ENCODE measurements around the gene F8A2. TPM values are rescaled to one million over a fixed set of nuclear protein-coding genes. Genes with fewer than 3 reads are reported as not detected.
"Not testable (repeated sequence)": the region's sequence is repeated elsewhere in the genome, so short reads cannot be mapped to it uniquely, and the experiment has no call there.

F8A2 gene
- total and polyA plus RNA-seq, 2 experiments from 2014 or later = not detected

GRCh38 chrX:155363712-155364111, 18.2 kb upstream of the F8A2 start:
- H3K79me2 ChIP-seq (ENCODE audit: insufficient read depth); H3K4me3 ChIP-seq; DNase-seq; H3K27ac ChIP-seq; H2AFZ ChIP-seq; H4K20me1 ChIP-seq (ENCODE audit: insufficient read depth); H3K9ac ChIP-seq; H3F3A ChIP-seq (ENCODE audit: insufficient read depth); H3K36me3 ChIP-seq (ENCODE audit: low read depth); H3K4me2 ChIP-seq (ENCODE audit: unreplicated experiment); H3K9me2 ChIP-seq (ENCODE audit: insufficient read depth); H3K27me3 ChIP-seq (replicated peaks; ENCODE audit: insufficient read depth); H3K4me1 ChIP-seq (ENCODE audit: insufficient read depth); in situ Hi-C loops (cut with MboI); H3K9me3 ChIP-seq (ENCODE audit: low read depth): not testable (repeated sequence)
- WGBS, 2 experiments (ENCODE audit: low coverage in 1 of 2, low lambda C conversion rate in 2 of 2, missing lambda C conversion rate in 2 of 2) = no CpG with 5 or more reads among the region's 7 CpGs

GRCh38 chrX:155373777-155374458, 8.0 kb upstream of the F8A2 start:
- H3K36me3 ChIP-seq (ENCODE audit: low read depth); H3K4me2 ChIP-seq (ENCODE audit: unreplicated experiment); DNase-seq; H4K20me1 ChIP-seq (ENCODE audit: insufficient read depth); in situ Hi-C loops (cut with MboI); H3K27me3 ChIP-seq (replicated peaks; ENCODE audit: insufficient read depth); H3K79me2 ChIP-seq (ENCODE audit: insufficient read depth); H2AFZ ChIP-seq; H3K9ac ChIP-seq; H3F3A ChIP-seq (ENCODE audit: insufficient read depth); H3K4me3 ChIP-seq; H3K9me2 ChIP-seq (ENCODE audit: insufficient read depth); H3K4me1 ChIP-seq (ENCODE audit: insufficient read depth); H3K27ac ChIP-seq; H3K9me3 ChIP-seq (ENCODE audit: low read depth): not testable (repeated sequence)
- whole genome bisulfite sequencing, 2 experiments (ENCODE audit: low coverage in 1 of 2, low lambda C conversion rate in 2 of 2, missing lambda C conversion rate in 2 of 2) = no CpG with 5 or more reads among the region's 9 CpGs

GRCh38 chrX:155379802-155380201, 2.1 kb upstream of the F8A2 start:
- H3K4me3 ChIP-seq; H3F3A ChIP-seq (ENCODE audit: insufficient read depth); H4K20me1 ChIP-seq (ENCODE audit: insufficient read depth); H3K9ac ChIP-seq; H3K36me3 ChIP-seq (ENCODE audit: low read depth); H3K9me2 ChIP-seq (ENCODE audit: insufficient read depth); H3K9me3 ChIP-seq (ENCODE audit: low read depth); H3K27me3 ChIP-seq (replicated peaks; ENCODE audit: insufficient read depth); H2AFZ ChIP-seq; in situ Hi-C loops (cut with MboI); H3K27ac ChIP-seq; DNase-seq; H3K79me2 ChIP-seq (ENCODE audit: insufficient read depth); H3K4me1 ChIP-seq (ENCODE audit: insufficient read depth); H3K4me2 ChIP-seq (ENCODE audit: unreplicated experiment): not testable (repeated sequence)
- no CpG with 5 or more reads among the region's 7 CpGs for WGBS, 2 experiments (ENCODE audit: low coverage in 1 of 2, low lambda C conversion rate in 2 of 2, missing lambda C conversion rate in 2 of 2)

GRCh38 chrX:155382529-155382967, 653 bp downstream of the F8A2 start:
- H3F3A ChIP-seq (ENCODE audit: insufficient read depth); H3K9ac ChIP-seq; H3K4me2 ChIP-seq (ENCODE audit: unreplicated experiment); H3K4me3 ChIP-seq; H3K9me3 ChIP-seq (ENCODE audit: low read depth); H3K27me3 ChIP-seq (replicated peaks; ENCODE audit: insufficient read depth); H3K36me3 ChIP-seq (ENCODE audit: low read depth); H3K79me2 ChIP-seq (ENCODE audit: insufficient read depth); H2AFZ ChIP-seq; H4K20me1 ChIP-seq (ENCODE audit: insufficient read depth); DNase-seq; H3K9me2 ChIP-seq (ENCODE audit: insufficient read depth); H3K27ac ChIP-seq; in situ Hi-C loops (cut with MboI); H3K4me1 ChIP-seq (ENCODE audit: insufficient read depth): not testable (repeated sequence)
- WGBS, 2 experiments (ENCODE audit: low coverage in 1 of 2, low lambda C conversion rate in 2 of 2, missing lambda C conversion rate in 2 of 2) = no CpG with 5 or more reads among the region's 64 CpGs

GRCh38 chrX:155389634-155390033, 7.7 kb downstream of the F8A2 start:
- no peak overlapping the region for H3K9ac ChIP-seq
- TF ChIP-seq EZH2 (IDR thresholded peaks at IDR 0.05; ENCODE audit: insufficient read depth, poor library complexity, severe bottlenecking) = no peak
- no peak for TF ChIP-seq EZH2phosphoT487 (IDR thresholded peaks at IDR 0.05; ENCODE audit: insufficient read depth, low read depth)
- no peaks in the 10 kb centered on the region for H3K36me3 ChIP-seq (ENCODE audit: low read depth)
- no peaks in the 10 kb centered on the region for H3K27me3 ChIP-seq (replicated peaks; ENCODE audit: insufficient read depth)
- H3K9me3 ChIP-seq (ENCODE audit: low read depth) = no peaks in the 10 kb centered on the region
- H2AFZ ChIP-seq = no peak overlapping the region
- no peaks in the 10 kb centered on the region for H3K9me2 ChIP-seq (ENCODE audit: insufficient read depth)
- in situ Hi-C loops (cut with MboI) = no loop called here
- peaks cover 17% of the 10 kb centered on the region; the same call in 1 of the 2 replicates for H3K79me2 ChIP-seq (ENCODE audit: insufficient read depth)
- 97 to 98% methylated on average over 8 of the region's 8 CpGs for WGBS, 2 experiments (ENCODE audit: low coverage in 1 of 2, low lambda C conversion rate in 2 of 2, missing lambda C conversion rate in 2 of 2)
- H3K27ac ChIP-seq = no peak overlapping the region
- no peaks in the 10 kb centered on the region for H4K20me1 ChIP-seq (ENCODE audit: insufficient read depth)
- no peak for DNase-seq
- no peak overlapping the region for H3K4me3 ChIP-seq
- no peaks in the 10 kb centered on the region for H3K4me1 ChIP-seq (ENCODE audit: insufficient read depth)
- no peak overlapping the region for H3K4me2 ChIP-seq (ENCODE audit: unreplicated experiment)
- no peaks in the 10 kb centered on the region for H3F3A ChIP-seq (ENCODE audit: insufficient read depth)

GRCh38 chrX:155394747-155395276, 12.9 kb downstream of the F8A2 start:
- H3K9ac ChIP-seq; in situ Hi-C loops (cut with MboI); H3K79me2 ChIP-seq (ENCODE audit: insufficient read depth); H3K27ac ChIP-seq; H3K27me3 ChIP-seq (replicated peaks; ENCODE audit: insufficient read depth); H3K4me1 ChIP-seq (ENCODE audit: insufficient read depth); H4K20me1 ChIP-seq (ENCODE audit: insufficient read depth); H3F3A ChIP-seq (ENCODE audit: insufficient read depth); H3K4me3 ChIP-seq; H3K9me3 ChIP-seq (ENCODE audit: low read depth); H3K36me3 ChIP-seq (ENCODE audit: low read depth); DNase-seq; H2AFZ ChIP-seq; H3K4me2 ChIP-seq (ENCODE audit: unreplicated experiment); H3K9me2 ChIP-seq (ENCODE audit: insufficient read depth): not testable (repeated sequence)
- WGBS, 2 experiments (ENCODE audit: low coverage in 1 of 2, low lambda C conversion rate in 2 of 2, missing lambda C conversion rate in 2 of 2) = 71 to 89% methylated on average over 6 to 7 of the region's 7 CpGs

Data from GM23248 (cell line).